ENCODE data around the gene RXRB. TPM values are rescaled to one million over a fixed set of nuclear protein-coding genes. Genes with fewer than 3 reads are reported as not detected.

RXRB gene
- polyA plus RNA-seq, 2 of the 4 experiments (the other 2 are of a cell fraction), result 15.6 to 20.3 TPM

DNA sequence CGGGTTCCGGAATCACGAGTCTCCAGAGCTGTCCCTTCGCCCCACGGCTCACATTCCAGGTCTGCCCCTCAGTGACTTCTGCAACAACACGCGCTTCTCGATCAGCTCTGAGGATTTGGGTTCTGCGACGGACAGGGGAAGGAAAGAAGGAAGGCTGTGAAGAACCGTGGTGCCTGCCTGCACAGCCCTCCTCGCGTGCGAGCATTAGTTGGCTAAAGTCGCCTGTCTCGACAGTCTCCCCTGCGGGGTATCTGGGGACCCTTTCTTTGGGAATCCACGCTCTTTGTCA lies 48.1 kb upstream of the RXRB start:
- H3K27ac ChIP-seq, result peak overlapping the region; percentile 64 to 91
- no peaks in the 10 kb centered on the region for H3K9me3 ChIP-seq
- no peak for DNase-seq (ENCODE audit: low read depth in 1 of 2, low spot score in 1 of 2)
- H3K4me1 ChIP-seq, result peaks cover 11% of the 10 kb centered on the region
- WGBS (ENCODE audit: missing lambda C conversion rate), result 2% methylated on average over 18 of the region's 18 CpGs
- no peak for TF ChIP-seq RFX5 (IDR thresholded peaks at IDR 0.05)
- no peak for TF ChIP-seq HEYL (CRISPR knock-in tag; IDR thresholded peaks at IDR 0.05)
- TF ChIP-seq CBX2 (IDR thresholded peaks at IDR 0.05; ENCODE audit: borderline replicate concordance, low read depth), result no peak
- TF ChIP-seq NR3C1 (IDR thresholded peaks at IDR 0.05), result no peak
- TF ChIP-seq ZFP36 (IDR thresholded peaks at IDR 0.05; ENCODE audit: borderline replicate concordance, partially characterized antibody), result no peak
- no peak for TF ChIP-seq ZNF302 (CRISPR knock-in tag; IDR thresholded peaks at IDR 0.05)
- TF ChIP-seq EHF (CRISPR knock-in tag; IDR thresholded peaks at IDR 0.05), result no peak
- TF ChIP-seq MAZ (IDR thresholded peaks at IDR 0.05; ENCODE audit: borderline replicate concordance, low read depth, low read length), result no peak
- no peak for TF ChIP-seq RAD21 (conservative IDR thresholded peaks at IDR 0.05 in 1 of 2, IDR thresholded peaks at IDR 0.05 in 1 of 2)
- no peak for TF ChIP-seq HOXB13 (CRISPR knock-in tag; IDR thresholded peaks at IDR 0.05; ENCODE audit: low read depth)
- FAIRE-seq, result no peak
- H3K4me2 ChIP-seq, result peak overlapping the region; percentile 90
- ChIA-PET CTCF (interaction anchor here (0.6 to 3.7 kb wide), 45 partner anchors 9 to 363 kb away, joined by 3 to 39 read pairs (median 6); partner anchors contain the start of genes B3GALT4, HLA-DMA, HLA-DOA and HLA-DPB1), POLR2A (interaction anchor here (2.1 to 2.7 kb wide), 3 partner anchors 23 to 277 kb away, joined by 13 to 17 read pairs (median 16); partner anchors contain the start of genes RING1, RPS18 and VPS52)
- H3K4me3 ChIP-seq, result peak overlapping the region; percentile 68
- peak; percentile 33 to 45 for ATAC-seq

- ATAC-seq, result peak; percentile 65 to 82
- Histone ChIP-seq H3K4me1 (peaks cover 11% of the 10 kb centered on the region), H3K27ac (peak overlapping the region; percentile 64 to 91), H3K4me2 (peak overlapping the region; percentile 90), H3K9me3 (no peaks in the 10 kb centered on the region), H3K4me3 (peak overlapping the region; percentile 68)
- POLR2A ChIA-PET, result interaction anchor here (0.6 to 2.7 kb wide), 4 partner anchors 23 to 276 kb away, joined by 3 to 17 read pairs (median 14); partner anchors contain the start of genes RING1, RPS18, VPS52 and WDR46
- FAIRE-seq, result no peak
- peak; percentile 44 to 79 for DNase-seq (ENCODE audit: low read depth in 1 of 2, low spot score in 1 of 2)
- WGBS (ENCODE audit: missing lambda C conversion rate), result 17% methylated on average over 20 of the region's 28 CpGs
- CTCF ChIA-PET, result interaction anchor here (0.6 to 3.7 kb wide), 54 partner anchors 9 to 362 kb away, joined by 3 to 39 read pairs (median 5); partner anchors contain the start of genes B3GALT4, HLA-DMA, HLA-DOA and HLA-DPA1
- TF ChIP-seq TFCP2L1 (CRISPR knock-in tag; IDR thresholded peaks at IDR 0.05), result no peak
- TF ChIP-seq RFX5 (IDR thresholded peaks at IDR 0.05), result no peak
- no peak for TF ChIP-seq EHMT2 (IDR thresholded peaks at IDR 0.05; ENCODE audit: low read depth)
- no peak for TF ChIP-seq ZNF302 (CRISPR knock-in tag; IDR thresholded peaks at IDR 0.05)
- no peak for TF ChIP-seq RARB (CRISPR knock-in tag; IDR thresholded peaks at IDR 0.05)
- no peak for TF ChIP-seq CHD4 (IDR thresholded peaks at IDR 0.05; ENCODE audit: borderline replicate concordance)
- TF ChIP-seq CTCF (IDR thresholded peaks at IDR 0.05), result peak; percentile 81
- TF ChIP-seq MYC (IDR thresholded peaks at IDR 0.05; ENCODE audit: borderline replicate concordance, low read length), result no peak
- TF ChIP-seq USF2 (IDR thresholded peaks at IDR 0.05), result no peak
- TF ChIP-seq HEYL (CRISPR knock-in tag; IDR thresholded peaks at IDR 0.05), result no peak
- TF ChIP-seq FOXS1 (CRISPR knock-in tag; IDR thresholded peaks at IDR 0.05), result no peak
- TF ChIP-seq SMC3 (IDR thresholded peaks at IDR 0.05), result peak; percentile 69
- no peak for TF ChIP-seq MAFK (IDR thresholded peaks at IDR 0.05; ENCODE audit: partially characterized antibody)
- TF ChIP-seq TP53 (CRISPR knock-in tag; IDR thresholded peaks at IDR 0.05), result no peak
- TF ChIP-seq RCOR1 (IDR thresholded peaks at IDR 0.05; ENCODE audit: low read depth, low read length), result no peak
- TF ChIP-seq ESRRA (IDR thresholded peaks at IDR 0.05; ENCODE audit: borderline replicate concordance, low read length), result no peak
- TF ChIP-seq RAD21 (conservative IDR thresholded peaks at IDR 0.05 in 1 of 2, IDR thresholded peaks at IDR 0.05 in 1 of 2), result peak; percentile 89 to 90
- TF ChIP-seq, protein P1, sequence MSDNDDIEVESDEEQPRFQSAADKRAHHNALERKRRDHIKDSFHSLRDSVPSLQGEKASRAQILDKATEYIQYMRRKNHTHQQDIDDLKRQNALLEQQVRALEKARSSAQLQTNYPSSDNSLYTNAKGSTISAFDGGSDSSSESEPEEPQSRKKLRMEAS (IDR thresholded peaks at IDR 0.05), result no peak
- TF ChIP-seq FOSL2 (IDR thresholded peaks at IDR 0.05), result no peak
- no peak for TF ChIP-seq FOSL2 (CRISPR knock-in tag; IDR thresholded peaks at IDR 0.05)
- TF ChIP-seq KDM5A (IDR thresholded peaks at IDR 0.05), result peak; percentile 48; the same call in 1 of the 2 replicates
- TF ChIP-seq CBX8 (IDR thresholded peaks at IDR 0.05), result no peak
- no peak for TF ChIP-seq FOSB (CRISPR knock-in tag; IDR thresholded peaks at IDR 0.05)
- TF ChIP-seq HES2 (IDR thresholded peaks at IDR 0.05), result no peak
- TF ChIP-seq ZFP36 (IDR thresholded peaks at IDR 0.05; ENCODE audit: borderline replicate concordance, partially characterized antibody), result no peak
- TF ChIP-seq NPAS2 (CRISPR knock-in tag; IDR thresholded peaks at IDR 0.05; ENCODE audit: borderline replicate concordance), result no peak
- no peak for TF ChIP-seq PHF8 (IDR thresholded peaks at IDR 0.05; ENCODE audit: borderline replicate concordance, low read depth)
- TF ChIP-seq ZSCAN20 (CRISPR knock-in tag; IDR thresholded peaks at IDR 0.05), result no peak
- TF ChIP-seq HOXA7 (CRISPR knock-in tag; IDR thresholded peaks at IDR 0.05), result no peak
- TF ChIP-seq NR3C1 (IDR thresholded peaks at IDR 0.05), result no peak
- TF ChIP-seq CHD2 (IDR thresholded peaks at IDR 0.05; ENCODE audit: low read length, partially characterized antibody), result no peak
- TF ChIP-seq BHLHE40 (IDR thresholded peaks at IDR 0.05; ENCODE audit: low read depth, low read length), result no peak
Observed at GRCh38 chr6:33247977-33248642, 47.6 kb upstream of the RXRB start.

Measured in A549 (cell line).